Measurements from ENCODE around the gene KRTAP10-1.
A peak's percentile ranks its signal among the peaks of the same experiment; 100 is the strongest.
"Not testable (repeated sequence)": the region's sequence is repeated elsewhere in the genome, so short reads cannot be mapped to it uniquely, and the experiment has no call there.

Gene KRTAP10-1

GRCh38 chr21:44514746-44515358 is 25.1 kb downstream of the KRTAP10-1 start:
- no peak for DNase-seq

DNA sequence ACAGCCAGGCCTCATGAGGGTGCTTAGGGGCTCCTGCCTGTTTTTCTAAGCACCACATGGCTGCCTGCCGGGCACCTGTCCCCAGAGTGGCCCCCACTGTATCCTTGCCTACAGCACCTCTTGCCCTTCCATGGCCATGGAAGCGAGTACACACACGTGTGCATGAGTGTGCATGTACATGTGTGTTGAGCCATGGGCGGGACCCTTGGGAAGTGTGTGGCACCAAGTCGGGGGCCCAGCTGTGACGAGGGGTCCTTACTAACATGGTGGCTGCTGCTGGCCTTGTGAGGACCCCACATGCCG is 25.8 kb downstream of the KRTAP10-1 start:
- no peak for DNase-seq

DNA sequence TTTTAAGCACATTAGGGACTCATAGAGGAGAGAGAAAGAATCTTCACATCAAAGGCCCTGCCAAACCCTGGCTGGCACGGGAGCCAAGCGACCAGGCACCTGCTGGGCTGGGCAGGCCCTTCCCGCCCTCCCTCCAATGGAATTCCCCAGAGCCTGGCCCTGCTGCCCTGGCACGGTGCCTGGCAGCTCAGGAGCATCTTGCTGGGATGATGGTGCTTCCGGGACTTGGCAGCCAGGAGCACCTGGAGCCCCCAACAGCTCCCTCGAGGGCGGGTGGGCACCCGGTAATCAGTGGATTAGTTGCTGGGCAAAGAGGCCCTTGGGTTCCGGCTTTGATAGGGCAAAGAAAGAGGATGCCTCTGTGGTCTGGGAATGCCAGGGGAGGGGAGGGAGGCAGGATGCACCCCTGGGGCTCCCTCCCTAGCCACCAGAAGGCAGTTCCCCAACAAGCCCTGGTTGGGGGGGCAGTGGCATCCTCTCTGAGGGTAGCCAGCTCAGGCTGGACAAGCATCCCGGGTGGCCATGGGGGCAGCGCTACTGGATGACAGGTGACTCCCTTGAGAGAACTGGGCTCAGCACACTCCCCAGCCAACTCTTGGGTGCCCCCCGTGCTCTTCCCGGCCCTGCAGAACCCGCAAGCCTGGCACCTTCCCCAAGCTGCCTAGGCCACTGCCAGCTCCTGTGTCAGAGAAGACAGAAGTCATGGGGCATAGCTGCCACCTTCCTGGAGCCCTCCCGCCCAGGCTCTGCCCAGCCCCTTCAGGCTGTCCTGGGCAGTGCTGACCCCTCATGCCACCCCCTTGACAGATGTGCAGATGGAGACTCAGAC is 26.4 kb downstream of the KRTAP10-1 start:
- no peak for DNase-seq

DNA sequence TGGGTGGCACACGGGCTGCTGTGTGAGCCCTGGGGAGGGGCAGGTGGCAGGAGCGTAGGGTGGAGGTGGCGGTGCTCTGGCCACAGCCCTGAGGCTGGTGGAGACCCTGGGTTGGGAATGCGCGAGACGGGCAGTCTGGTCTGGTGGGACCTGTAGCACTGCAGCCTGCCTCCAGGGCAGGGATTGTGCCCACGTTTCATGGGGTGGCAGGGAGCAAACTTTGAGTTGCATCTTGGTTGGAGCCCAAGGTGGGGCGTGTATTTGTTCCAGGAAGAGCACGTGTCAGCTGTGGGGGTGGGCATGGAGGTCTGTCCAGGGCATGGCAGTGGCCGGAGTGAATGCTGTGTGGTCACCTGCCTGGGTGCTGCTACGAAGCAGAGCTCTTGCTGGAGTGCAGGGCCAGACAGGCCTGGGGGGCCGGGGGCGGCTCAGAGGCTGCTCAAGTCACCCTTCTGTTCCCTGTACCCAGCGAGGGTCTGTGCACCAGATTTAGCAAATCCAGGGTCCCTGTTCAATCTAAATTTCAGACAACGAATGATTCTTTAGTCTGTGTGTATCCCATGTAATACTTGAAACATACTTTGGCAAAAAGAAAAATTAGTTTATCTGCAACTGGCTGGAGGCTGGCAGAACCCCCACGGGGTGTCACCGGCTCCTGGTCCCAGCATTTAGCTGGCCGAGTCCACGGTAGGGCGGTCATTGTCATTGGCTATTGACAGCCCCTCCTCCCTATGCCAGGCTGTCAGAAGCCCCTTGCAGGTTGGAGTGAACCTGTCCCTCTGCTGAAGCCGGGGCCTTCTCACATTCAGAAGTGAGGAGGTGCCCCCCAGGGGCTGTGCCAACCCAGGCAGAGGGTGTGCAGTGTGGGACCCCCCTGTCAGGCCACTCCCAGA is 27.3 kb downstream of the KRTAP10-1 start:
- DNase-seq: no peak

- no peak for DNase-seq
Observed at GRCh38 chr21:44511938-44512275, 28.1 kb downstream of the KRTAP10-1 start.

- no peak for DNase-seq
Observed at GRCh38 chr21:44511219-44511937, 28.6 kb downstream of the KRTAP10-1 start.

DNA sequence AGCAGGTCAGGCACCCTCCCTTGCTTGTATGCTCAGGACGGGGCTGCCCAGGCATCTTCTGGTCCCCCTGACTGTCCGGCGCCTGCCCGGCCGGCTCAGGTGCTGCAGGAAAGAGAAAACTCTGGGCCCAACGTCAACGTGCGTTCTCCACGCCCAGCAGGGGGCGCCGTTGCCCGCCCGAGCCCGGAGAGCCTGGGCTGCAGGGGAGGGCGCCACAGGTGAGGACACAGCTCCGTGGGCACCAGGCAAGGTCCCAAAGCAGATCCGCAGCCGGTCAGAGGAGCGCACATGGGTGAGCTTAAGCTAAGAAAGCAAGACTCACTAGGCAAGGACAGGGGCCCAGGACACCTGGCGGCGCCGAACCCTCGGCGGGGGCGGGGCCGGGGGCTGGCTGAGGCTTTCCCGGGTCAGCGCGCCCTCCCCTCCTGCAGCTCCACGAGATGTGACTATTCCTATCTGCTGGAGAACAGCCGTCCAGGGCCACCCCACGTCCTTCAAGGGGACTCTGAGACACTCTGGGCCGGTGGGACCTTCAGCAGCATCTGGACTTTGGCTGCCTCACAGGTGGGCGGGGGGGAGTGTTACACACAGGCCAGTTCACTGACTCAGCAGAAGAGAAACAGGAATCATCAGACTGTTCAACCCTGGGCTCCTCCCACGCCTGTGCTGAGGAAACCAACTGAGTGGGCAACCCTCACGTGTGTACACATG is 29.3 kb downstream of the KRTAP10-1 start:
- peak; percentile 25 for DNase-seq

GRCh38 chr21:44510109-44510507 is 29.9 kb downstream of the KRTAP10-1 start:
- no peak for DNase-seq

DNA sequence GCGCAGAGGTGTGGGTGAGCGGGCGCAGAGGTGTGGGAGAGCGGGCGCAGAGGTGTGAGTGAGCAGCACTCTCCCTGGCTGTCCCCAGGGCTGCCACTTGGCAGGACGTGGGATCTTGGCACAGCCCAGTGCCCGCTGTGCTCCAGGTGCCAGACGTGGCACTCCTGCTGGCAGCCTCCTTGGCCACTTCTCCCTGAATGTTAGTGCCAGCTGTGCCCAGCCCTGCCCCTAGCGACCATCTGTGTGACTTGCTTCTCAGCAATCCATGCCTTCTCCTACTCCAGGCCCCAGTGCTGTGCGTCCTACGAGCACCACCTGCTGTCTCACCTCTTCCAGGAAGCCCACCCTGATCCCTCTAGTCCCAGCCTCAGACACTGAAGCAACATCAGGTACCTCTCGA is 30.5 kb downstream of the KRTAP10-1 start:
- DNase-seq: no peak

DNA sequence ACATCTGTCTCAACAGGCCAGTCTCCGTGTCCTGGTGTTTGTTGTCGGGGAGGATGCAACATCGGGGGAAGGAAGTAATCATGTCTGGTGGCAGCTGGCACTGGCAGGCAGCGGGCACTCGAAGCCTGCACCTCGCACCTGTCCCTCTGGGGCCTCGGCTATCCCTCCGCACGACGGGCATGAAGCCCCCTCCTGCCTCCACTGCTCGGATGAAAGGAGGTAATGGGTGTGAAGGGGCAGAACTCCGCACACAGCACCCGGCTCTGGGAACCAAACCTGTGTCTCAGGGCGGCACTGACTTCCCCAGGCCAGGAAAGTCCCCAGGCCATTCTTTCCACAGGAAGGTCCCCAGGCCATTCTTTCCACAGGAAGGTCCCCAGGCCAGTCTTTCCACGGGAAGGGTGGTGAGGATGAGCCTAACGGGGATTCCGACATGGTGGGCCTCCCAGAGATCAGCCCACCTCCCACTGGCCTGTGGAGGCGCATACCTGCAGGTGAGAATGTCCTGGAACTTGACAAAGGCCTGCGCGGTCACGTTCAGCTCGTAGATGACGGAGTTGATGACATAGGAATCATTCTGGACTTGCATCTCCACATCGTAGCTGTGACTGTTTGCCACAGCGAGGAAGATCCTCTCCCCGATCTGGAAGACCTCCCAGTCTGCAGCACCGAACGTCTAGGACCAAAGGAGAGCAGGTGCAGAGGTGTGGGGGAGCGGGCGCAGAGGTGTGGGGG is 31.1 kb downstream of the KRTAP10-1 start:
- DNase-seq: no peak

GRCh38 chr21:44508426-44508710 is 31.6 kb downstream of the KRTAP10-1 start:
- no peak for DNase-seq

GRCh38 chr21:44507673-44508425 is 32.1 kb downstream of the KRTAP10-1 start:
- DNase-seq: no peak

- no peak for DNase-seq
Observed at GRCh38 chr21:44506279-44507255, 33.4 kb downstream of the KRTAP10-1 start.

DNA sequence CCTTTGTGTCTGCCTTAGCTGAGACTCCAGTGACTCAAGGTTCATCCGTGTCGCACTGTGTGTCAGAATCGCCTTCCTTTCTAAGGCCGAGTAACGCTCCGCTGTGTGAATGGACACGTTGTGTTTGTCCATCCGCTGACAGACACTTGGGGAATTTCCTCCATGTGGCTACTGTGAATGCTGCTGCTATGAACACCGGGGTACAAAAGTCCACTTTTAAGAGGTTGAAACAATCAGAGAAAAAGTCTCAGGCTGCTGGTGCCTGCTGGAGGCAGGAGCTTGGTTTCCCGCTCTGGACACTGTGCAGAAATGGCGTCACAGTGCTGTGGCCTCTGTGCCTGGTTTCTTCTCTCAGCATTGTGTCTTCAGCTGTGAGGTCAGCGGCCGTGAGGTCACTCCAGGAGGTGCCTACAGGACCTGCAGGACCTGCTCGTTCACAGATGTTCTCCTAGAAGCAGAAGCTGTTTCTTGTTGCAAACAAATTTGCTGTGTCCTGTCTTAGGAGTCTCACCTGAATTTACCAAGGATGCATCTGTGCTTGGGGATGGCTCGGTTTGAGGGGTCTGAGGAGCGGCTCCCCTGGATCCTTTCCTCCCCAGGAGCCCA is 34.2 kb downstream of the KRTAP10-1 start:
- no peak for DNase-seq

- DNase-seq: no peak
Observed at GRCh38 chr21:44503901-44504399, 36.0 kb downstream of the KRTAP10-1 start.

- DNase-seq: not testable (repeated sequence)
Observed at GRCh38 chr21:44503006-44503889, 36.7 kb downstream of the KRTAP10-1 start.

- DNase-seq: no peak
Observed at GRCh38 chr21:44502171-44502958, 37.6 kb downstream of the KRTAP10-1 start.

All from fibroblast of skin of back (primary cell).